ENCODE data around the gene IL17C. TPM values are rescaled to one million over a fixed set of nuclear protein-coding genes. Genes with fewer than 3 reads are reported as not detected.

Gene IL17C
- total and polyA plus RNA-seq, 9 of the 15 experiments (the other 6 are each of a cell fraction or from before 2014, with no cell fraction given), result not detected

DNA sequence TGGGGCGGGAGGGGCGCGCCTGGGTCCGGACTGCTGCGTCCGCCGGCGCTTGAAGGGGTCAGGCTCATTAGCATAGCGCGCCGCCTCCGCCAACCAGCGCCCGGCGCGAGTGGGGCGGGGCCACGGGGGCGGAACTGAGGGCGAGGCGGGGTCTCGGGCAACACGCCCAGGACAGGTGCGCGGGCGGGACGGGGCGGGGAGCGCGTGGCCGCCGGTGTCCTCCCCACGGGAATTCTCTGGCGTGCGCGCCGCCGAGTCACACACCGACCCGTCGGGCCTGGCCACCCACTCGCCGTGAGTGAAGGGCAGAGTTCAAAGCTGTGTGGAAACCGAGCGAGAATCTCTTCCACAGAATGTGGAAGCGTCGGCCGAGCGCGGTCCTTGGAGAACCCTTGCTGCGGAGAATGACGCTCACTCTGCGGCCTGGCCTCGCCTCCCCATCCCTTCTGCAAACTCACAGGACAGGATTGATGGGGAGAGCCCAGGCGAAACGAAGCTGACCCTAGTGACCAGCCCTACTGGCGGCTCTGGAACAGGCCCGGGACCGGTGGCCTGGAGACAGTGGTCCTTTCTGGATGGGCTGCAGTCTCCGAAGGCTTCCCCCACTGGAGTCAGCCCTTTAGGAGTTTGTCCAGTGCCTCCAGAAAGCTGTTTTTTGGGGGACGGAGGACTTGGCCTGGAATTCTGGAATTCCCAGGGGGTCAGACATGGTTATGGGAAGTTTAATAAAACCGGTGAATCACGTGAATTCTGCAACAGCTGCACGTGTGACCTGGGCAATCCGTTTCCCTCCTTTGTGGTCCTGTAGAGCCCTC is 48.3 kb downstream of the IL17C start, which contains the start of gene SNAI3 (continued):
- TF ChIP-seq, protein P1, sequence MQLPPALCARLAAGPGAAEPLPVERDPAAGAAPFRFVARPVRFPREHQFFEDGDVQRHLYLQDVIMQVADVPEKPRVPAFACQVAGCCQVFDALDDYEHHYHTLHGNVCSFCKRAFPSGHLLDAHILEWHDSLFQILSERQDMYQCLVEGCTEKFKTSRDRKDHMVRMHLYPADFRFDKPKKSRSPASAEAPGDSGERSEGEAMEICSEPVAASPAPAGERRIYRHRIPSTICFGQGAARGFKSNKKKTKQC (CRISPR knock-in tag; IDR thresholded peaks at IDR 0.05), result peak; percentile 19; the same call in 1 of the 2 replicates
- TF ChIP-seq, protein P2, sequence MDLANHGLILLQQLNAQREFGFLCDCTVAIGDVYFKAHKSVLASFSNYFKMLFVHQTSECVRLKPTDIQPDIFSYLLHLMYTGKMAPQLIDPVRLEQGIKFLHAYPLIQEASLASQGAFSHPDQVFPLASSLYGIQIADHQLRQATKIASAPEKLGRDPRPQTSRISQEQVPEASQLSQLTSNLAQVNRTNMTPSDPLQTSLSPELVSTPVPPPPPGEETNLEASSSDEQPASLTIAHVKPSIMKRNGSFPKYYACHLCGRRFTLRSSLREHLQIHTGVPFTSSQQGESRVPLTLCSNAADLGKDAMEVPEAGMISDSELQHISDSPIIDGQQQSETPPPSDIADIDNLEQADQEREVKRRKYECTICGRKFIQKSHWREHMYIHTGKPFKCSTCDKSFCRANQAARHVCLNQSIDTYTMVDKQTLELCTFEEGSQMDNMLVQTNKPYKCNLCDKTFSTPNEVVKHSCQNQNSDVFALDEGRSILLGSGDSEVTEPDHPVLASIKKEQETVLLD (IDR thresholded peaks at IDR 0.05), result peak; percentile 52; the same call in 1 of the 2 replicates
- TF ChIP-seq KDM5B (IDR thresholded peaks at IDR 0.05; ENCODE audit: insufficient replicate concordance, low read depth, low read length), result peak; percentile 63
- TF ChIP-seq, protein P3, sequence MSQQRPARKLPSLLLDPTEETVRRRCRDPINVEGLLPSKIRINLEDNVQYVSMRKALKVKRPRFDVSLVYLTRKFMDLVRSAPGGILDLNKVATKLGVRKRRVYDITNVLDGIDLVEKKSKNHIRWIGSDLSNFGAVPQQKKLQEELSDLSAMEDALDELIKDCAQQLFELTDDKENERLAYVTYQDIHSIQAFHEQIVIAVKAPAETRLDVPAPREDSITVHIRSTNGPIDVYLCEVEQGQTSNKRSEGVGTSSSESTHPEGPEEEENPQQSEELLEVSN (IDR thresholded peaks at IDR 0.05; ENCODE audit: borderline replicate concordance in 1 of 2, extremely low read depth in 1 of 2, insufficient read depth in 1 of 2, insufficient read length in 1 of 2, low read depth in 1 of 2, low read length in 1 of 2, poor library complexity in 1 of 2, severe bottlenecking in 1 of 2), result peak; percentile 84 to 95
- 0 out of 2 replicates have a peak, but pooled peaks have one; percentile 20 for TF ChIP-seq ZBED1 (IDR thresholded peaks at IDR 0.05)
- TF ChIP-seq SAFB (IDR thresholded peaks at IDR 0.05; ENCODE audit: borderline replicate concordance, low read depth, low read length), result peak; percentile 75; the same call in 1 of the 2 replicates
- 0 out of 2 replicates have a peak, but pooled peaks have one; percentile 28 for TF ChIP-seq MXI1 (IDR thresholded peaks at IDR 0.05; ENCODE audit: low read depth, low read length)
- TF ChIP-seq MYC (IDR thresholded peaks at IDR 0.05; ENCODE audit: low read depth, low read length), result peak; percentile 63; the same call in 1 of the 2 replicates
- TF ChIP-seq MYC (CRISPR knock-in tag; IDR thresholded peaks at IDR 0.05; ENCODE audit: borderline replicate concordance, low read depth), result no peak
- TF ChIP-seq ZFX (CRISPR knock-in tag; IDR thresholded peaks at IDR 0.05), result peak; percentile 53
- TF ChIP-seq MAFF (IDR thresholded peaks at IDR 0.05; ENCODE audit: low read length), result no peak
- 0 out of 2 replicates have a peak, but pooled peaks have one; percentile 26 for TF ChIP-seq SMAD4 (CRISPR knock-in tag; conservative IDR thresholded peaks at IDR 0.05)
- TF ChIP-seq, protein P4, sequence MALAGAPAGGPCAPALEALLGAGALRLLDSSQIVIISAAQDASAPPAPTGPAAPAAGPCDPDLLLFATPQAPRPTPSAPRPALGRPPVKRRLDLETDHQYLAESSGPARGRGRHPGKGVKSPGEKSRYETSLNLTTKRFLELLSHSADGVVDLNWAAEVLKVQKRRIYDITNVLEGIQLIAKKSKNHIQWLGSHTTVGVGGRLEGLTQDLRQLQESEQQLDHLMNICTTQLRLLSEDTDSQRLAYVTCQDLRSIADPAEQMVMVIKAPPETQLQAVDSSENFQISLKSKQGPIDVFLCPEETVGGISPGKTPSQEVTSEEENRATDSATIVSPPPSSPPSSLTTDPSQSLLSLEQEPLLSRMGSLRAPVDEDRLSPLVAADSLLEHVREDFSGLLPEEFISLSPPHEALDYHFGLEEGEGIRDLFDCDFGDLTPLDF (CRISPR knock-in tag; IDR thresholded peaks at IDR 0.05), result peak; percentile 33; the same call in 1 of the 2 replicates
- peak; percentile 53; the same call in 1 of the 2 replicates for TF ChIP-seq ATF7 (IDR thresholded peaks at IDR 0.05)
- TF ChIP-seq, protein P5, sequence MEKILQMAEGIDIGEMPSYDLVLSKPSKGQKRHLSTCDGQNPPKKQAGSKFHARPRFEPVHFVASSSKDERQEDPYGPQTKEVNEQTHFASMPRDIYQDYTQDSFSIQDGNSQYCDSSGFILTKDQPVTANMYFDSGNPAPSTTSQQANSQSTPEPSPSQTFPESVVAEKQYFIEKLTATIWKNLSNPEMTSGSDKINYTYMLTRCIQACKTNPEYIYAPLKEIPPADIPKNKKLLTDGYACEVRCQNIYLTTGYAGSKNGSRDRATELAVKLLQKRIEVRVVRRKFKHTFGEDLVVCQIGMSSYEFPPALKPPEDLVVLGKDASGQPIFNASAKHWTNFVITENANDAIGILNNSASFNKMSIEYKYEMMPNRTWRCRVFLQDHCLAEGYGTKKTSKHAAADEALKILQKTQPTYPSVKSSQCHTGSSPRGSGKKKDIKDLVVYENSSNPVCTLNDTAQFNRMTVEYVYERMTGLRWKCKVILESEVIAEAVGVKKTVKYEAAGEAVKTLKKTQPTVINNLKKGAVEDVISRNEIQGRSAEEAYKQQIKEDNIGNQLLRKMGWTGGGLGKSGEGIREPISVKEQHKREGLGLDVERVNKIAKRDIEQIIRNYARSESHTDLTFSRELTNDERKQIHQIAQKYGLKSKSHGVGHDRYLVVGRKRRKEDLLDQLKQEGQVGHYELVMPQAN (IDR thresholded peaks at IDR 0.05; ENCODE audit: borderline replicate concordance), result 0 out of 2 replicates have a peak, but pooled peaks have one; percentile 14
- peak; percentile 74 for TF ChIP-seq POLR2A (conservative IDR thresholded peaks at IDR 0.05)
- TF ChIP-seq, protein P6, sequence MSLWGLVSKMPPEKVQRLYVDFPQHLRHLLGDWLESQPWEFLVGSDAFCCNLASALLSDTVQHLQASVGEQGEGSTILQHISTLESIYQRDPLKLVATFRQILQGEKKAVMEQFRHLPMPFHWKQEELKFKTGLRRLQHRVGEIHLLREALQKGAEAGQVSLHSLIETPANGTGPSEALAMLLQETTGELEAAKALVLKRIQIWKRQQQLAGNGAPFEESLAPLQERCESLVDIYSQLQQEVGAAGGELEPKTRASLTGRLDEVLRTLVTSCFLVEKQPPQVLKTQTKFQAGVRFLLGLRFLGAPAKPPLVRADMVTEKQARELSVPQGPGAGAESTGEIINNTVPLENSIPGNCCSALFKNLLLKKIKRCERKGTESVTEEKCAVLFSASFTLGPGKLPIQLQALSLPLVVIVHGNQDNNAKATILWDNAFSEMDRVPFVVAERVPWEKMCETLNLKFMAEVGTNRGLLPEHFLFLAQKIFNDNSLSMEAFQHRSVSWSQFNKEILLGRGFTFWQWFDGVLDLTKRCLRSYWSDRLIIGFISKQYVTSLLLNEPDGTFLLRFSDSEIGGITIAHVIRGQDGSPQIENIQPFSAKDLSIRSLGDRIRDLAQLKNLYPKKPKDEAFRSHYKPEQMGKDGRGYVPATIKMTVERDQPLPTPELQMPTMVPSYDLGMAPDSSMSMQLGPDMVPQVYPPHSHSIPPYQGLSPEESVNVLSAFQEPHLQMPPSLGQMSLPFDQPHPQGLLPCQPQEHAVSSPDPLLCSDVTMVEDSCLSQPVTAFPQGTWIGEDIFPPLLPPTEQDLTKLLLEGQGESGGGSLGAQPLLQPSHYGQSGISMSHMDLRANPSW (CRISPR knock-in tag; IDR thresholded peaks at IDR 0.05), result 0 out of 2 replicates have a peak, but pooled peaks have one; percentile 61

All from K562 (cell line).